Ishikawa (cell line): ENCODE results near the gene KRCC1.

ENCODE experiments used
- EGR1 ChIP-seq: IDR thresholded peaks from 2 replicates; pipeline ENCODE4 v1.6.1; 2012
- EP300 ChIP-seq: IDR thresholded peaks from 2 replicates; pipeline ENCODE4 v1.6.1; 2012; ENCODE audit warnings: borderline replicate concordance
- RAD21 ChIP-seq: IDR thresholded peaks from 2 replicates; pipeline ENCODE4 v1.6.1; 2012; ENCODE audit warnings: low read depth
- TAF1 ChIP-seq: IDR thresholded peaks from 2 replicates; pipeline ENCODE4 v1.6.1; 2012; ENCODE audit warnings: low read depth, mild to moderate bottlenecking
- TCF12 ChIP-seq: IDR thresholded peaks from 2 replicates; pipeline ENCODE4 v1.6.1; 2012; ENCODE audit warnings: low read depth
- TEAD4 ChIP-seq: IDR thresholded peaks from 2 replicates; pipeline ENCODE4 v1.6.1; 2012
- ZBTB7A ChIP-seq: IDR thresholded peaks from 2 replicates; pipeline ENCODE4 v1.6.1; 2012; ENCODE audit warnings: low read depth
- TF ChIP-seq, protein P1 (sequence below): IDR thresholded peaks from 2 replicates; pipeline ENCODE4 v1.6.1; 2012

DNA sequence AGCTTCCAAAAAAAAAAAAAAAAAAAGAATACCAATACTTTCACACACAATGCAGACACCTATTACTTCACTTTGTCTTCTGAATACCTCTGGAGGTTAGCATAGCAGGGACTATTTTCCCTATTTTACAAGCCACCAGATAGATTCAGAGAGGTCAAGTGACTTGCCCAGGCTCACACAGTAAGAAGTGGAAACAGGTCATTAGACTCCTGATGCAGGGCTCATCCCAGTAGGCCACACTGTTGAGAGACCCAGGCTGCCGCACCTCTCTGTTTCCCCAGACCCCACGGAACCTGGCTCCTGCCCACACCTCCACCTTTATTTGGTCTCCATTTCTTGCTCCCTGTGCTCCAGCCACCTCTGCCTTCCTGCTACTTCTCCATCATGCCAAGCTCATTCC, 31.5 kb upstream of the KRCC1 start:
- TF ChIP-seq TEAD4 (no peak), EP300 (no peak), TAF1 (no peak), TCF12 (no peak), ZBTB7A (no peak), EGR1 (no peak), RAD21 (no peak)
- TF ChIP-seq, protein P1, sequence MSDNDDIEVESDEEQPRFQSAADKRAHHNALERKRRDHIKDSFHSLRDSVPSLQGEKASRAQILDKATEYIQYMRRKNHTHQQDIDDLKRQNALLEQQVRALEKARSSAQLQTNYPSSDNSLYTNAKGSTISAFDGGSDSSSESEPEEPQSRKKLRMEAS: no peak
